Gastrocnemius medialis (tissue), 4 donors: ENCODE data around the gene ACHE.

Experiments used
- POLR2A ChIP-seq, 2 donors: fragments of 450-650 bp; IDR thresholded peaks; one replicate each; pipeline ENCODE4 v1.6.1; 2017; ENCODE audit warnings: antibody characterized with exemption in 2 of 2, mild to moderate bottlenecking in 2 of 2, moderate library complexity in 2 of 2
- TF ChIP-seq, protein P1 (sequence below), 5 experiments: fragments of 450-650 bp in 3 of 5; fragments of 200-600 bp in 2 of 5; sonication (generic) in 2 of 5; IDR thresholded peaks in 4 of 5; conservative IDR thresholded peaks in 1 of 5; 1 replicate in 4 of 5; 2 replicates in 1 of 5; pipeline ENCODE4 v1.5.1; 2016 to 2019; ENCODE audit warnings: antibody characterized with exemption in 5 of 5, mild to moderate bottlenecking in 3 of 5, moderate library complexity in 3 of 5

DNA sequence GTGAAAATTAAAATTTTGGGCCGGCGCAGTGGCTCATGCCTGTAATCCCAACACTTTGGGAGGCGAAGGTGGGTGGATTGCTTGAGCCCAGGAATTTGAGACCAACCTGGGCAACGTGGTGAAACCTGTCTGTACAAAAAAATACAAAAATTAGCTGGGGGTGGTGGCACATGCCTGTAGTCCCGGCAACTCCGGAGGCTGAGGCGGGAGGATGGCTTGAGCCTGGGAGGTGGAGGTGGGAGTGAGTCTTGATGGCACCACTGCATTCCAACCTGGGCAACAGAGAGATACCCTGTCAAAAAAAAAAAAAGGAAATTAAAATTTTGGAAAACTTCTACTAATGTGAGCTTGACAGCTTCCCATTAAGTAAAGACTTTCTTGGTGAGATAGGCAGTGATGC lies 17.7 kb downstream of the ACHE start:
- TF ChIP-seq, protein P1, sequence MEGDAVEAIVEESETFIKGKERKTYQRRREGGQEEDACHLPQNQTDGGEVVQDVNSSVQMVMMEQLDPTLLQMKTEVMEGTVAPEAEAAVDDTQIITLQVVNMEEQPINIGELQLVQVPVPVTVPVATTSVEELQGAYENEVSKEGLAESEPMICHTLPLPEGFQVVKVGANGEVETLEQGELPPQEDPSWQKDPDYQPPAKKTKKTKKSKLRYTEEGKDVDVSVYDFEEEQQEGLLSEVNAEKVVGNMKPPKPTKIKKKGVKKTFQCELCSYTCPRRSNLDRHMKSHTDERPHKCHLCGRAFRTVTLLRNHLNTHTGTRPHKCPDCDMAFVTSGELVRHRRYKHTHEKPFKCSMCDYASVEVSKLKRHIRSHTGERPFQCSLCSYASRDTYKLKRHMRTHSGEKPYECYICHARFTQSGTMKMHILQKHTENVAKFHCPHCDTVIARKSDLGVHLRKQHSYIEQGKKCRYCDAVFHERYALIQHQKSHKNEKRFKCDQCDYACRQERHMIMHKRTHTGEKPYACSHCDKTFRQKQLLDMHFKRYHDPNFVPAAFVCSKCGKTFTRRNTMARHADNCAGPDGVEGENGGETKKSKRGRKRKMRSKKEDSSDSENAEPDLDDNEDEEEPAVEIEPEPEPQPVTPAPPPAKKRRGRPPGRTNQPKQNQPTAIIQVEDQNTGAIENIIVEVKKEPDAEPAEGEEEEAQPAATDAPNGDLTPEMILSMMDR (IDR thresholded peaks at IDR 0.05 in 4 of 5, conservative IDR thresholded peaks at IDR 0.05 in 1 of 5), result no peak
- no peak for TF ChIP-seq POLR2A (IDR thresholded peaks at IDR 0.05)
